Left lung (tissue), 10 donors: Measurements from ENCODE around the gene RBKS. TPM values are rescaled to one million over a fixed set of nuclear protein-coding genes. Genes with fewer than 3 reads are reported as not detected.

ENCODE experiments used
- ATAC-seq: fragments of 200-7000 bp; cut with Tn5 transposase; one replicate; pipeline ENCODE4 v1.9.1; 2020; ENCODE audit warnings: moderate library complexity
- DNase-seq, 4 donors: peaks; one replicate each; pipeline ENCODE4 v3.0.0-alpha.2; 2013 to 2020
- H3K27ac ChIP-seq, 2 donors: fragments of 200-600 bp; sonication (generic) in 1 of 2; one replicate each; pipeline versions ENCODE4 v1.5.0 to v1.8.0; 2020 to 2021
- H3K27me3 ChIP-seq, 2 donors: fragments of 200-600 bp; sonication (generic) in 1 of 2; one replicate each; pipeline versions ENCODE4 v1.5.0 to v1.8.0; 2020 to 2021
- H3K36me3 ChIP-seq, 2 donors: fragments of 200-600 bp; sonication (generic) in 1 of 2; one replicate each; pipeline versions ENCODE4 v1.5.0 to v1.8.0; 2020 to 2021
- H3K4me1 ChIP-seq, 2 donors: fragments of 200-600 bp; one replicate each; pipeline ENCODE4 v1.8.0; 2021
- H3K4me3 ChIP-seq, 2 donors: fragments of 200-600 bp; sonication (generic) in 1 of 2; one replicate each; pipeline versions ENCODE4 v1.5.0 to v1.8.0; 2020 to 2021; ENCODE audit warnings: mild to moderate bottlenecking in 1 of 2
- H3K9me3 ChIP-seq, 2 donors: fragments of 200-600 bp; sonication (generic) in 1 of 2; one replicate each; pipeline versions ENCODE4 v1.5.0 to v1.8.0; 2020 to 2021
- CTCF ChIP-seq, 2 donors: fragments of 200-600 bp; sonication (generic) in 1 of 2; IDR thresholded peaks; one replicate each; pipeline versions ENCODE4 v1.5.0 to v1.8.0; 2021; ENCODE audit warnings: antibody characterized with exemption in 2 of 2
- intact Hi-C, 2 donors: fragments of 100-400 bp; cut with DNase I; formaldehyde crosslinking; loops; one replicate each; pipeline versions ENCODE4 v1.11.2 to v1.14.2; 2022
- polyA plus RNA-seq, 6 donors: library from polyadenylated mRNA; unstranded; fragments of 120-200 nt; gene quantifications; one replicate each; pipeline ENCODE4 v1.2.1, GENCODE V29; 2013; ENCODE audit not compliant: insufficient read length in 6 of 6
- total RNA-seq, 2 donors: library from RNA; stranded (reverse); fragmentation: NEBNext Ultra II Directional; extraction: Animal tissue kit (Norgen Biotek cat#: 25700); gene quantifications; one replicate each; pipeline ENCODE4 v1.2.1, GENCODE V29; 2021
- donor health status: DM: no; HTN: yes; CAD: no.
- donor health status: DM: no; HTN: no; CAD: no.

The RBKS gene
- total and polyA plus RNA-seq, 8 donors: 2.0 to 4.0 (median 2.6) TPM

GRCh38 chr2:27906074-27906473 lies 15.9 kb upstream of the RBKS start:
- Histone ChIP-seq H3K27me3 (no peaks in the 10 kb centered on the region), H3K27ac (no peak overlapping the region), H3K4me3 (no peak overlapping the region), H3K9me3 (no peaks in the 10 kb centered on the region), H3K4me1 (peaks cover 0 to 5% of the 10 kb centered on the region in 2 donors), H3K36me3 (no peaks in the 10 kb centered on the region)
- ATAC-seq: no peak
- DNase-seq: no peak
- intact Hi-C loops: no loop called here
- no peak for TF ChIP-seq CTCF (IDR thresholded peaks at IDR 0.05)

GRCh38 chr2:27904405-27904665 lies 14.1 kb upstream of the RBKS start:
- peaks cover 0 to 6% of the 10 kb centered on the region in 2 donors for H3K4me1 ChIP-seq
- ATAC-seq (no peak), DNase-seq (no peak)
- H3K27ac ChIP-seq: no peak overlapping the region
- no peak overlapping the region for H3K4me3 ChIP-seq
- intact Hi-C loops: no loop called here
- no peaks in the 10 kb centered on the region for H3K27me3 ChIP-seq
- H3K36me3 ChIP-seq: peaks cover 0 to 6% of the 10 kb centered on the region in 2 donors
- H3K9me3 ChIP-seq: no peaks in the 10 kb centered on the region
- TF ChIP-seq CTCF (IDR thresholded peaks at IDR 0.05): no peak

GRCh38 chr2:27903649-27904404 lies 13.6 kb upstream of the RBKS start:
- no peak for TF ChIP-seq CTCF (IDR thresholded peaks at IDR 0.05)
- Histone ChIP-seq H3K27ac (no peak overlapping the region), H3K9me3 (no peaks in the 10 kb centered on the region), H3K27me3 (no peaks in the 10 kb centered on the region), H3K4me3 (no peak overlapping the region), H3K4me1 (peaks cover 0 to 6% of the 10 kb centered on the region in 2 donors), H3K36me3 (peaks cover 0 to 7% of the 10 kb centered on the region in 2 donors)
- ATAC-seq (peak; percentile 58), DNase-seq (no peak)
- intact Hi-C loops: no loop called here

GRCh38 chr2:27903018-27903417 lies 12.8 kb upstream of the RBKS start:
- DNase-seq: no peak
- H3K4me1 ChIP-seq: peaks cover 0 to 6% of the 10 kb centered on the region in 2 donors
- no peak overlapping the region for H3K4me3 ChIP-seq
- H3K36me3 ChIP-seq: peaks cover 0 to 7% of the 10 kb centered on the region in 2 donors
- no peak for ATAC-seq
- intact Hi-C loops: no loop called here
- no peak for TF ChIP-seq CTCF (IDR thresholded peaks at IDR 0.05)
- no peak overlapping the region for H3K27ac ChIP-seq
- no peaks in the 10 kb centered on the region for H3K27me3 ChIP-seq
- no peaks in the 10 kb centered on the region for H3K9me3 ChIP-seq

GRCh38 chr2:27902098-27902497 lies 11.9 kb upstream of the RBKS start:
- Histone ChIP-seq H3K4me3 (no peak overlapping the region), H3K36me3 (peaks cover 0 to 8% of the 10 kb centered on the region in 2 donors), H3K4me1 (peaks cover 0 to 6% of the 10 kb centered on the region in 2 donors), H3K27ac (no peak overlapping the region), H3K9me3 (no peaks in the 10 kb centered on the region), H3K27me3 (no peaks in the 10 kb centered on the region)
- ATAC-seq (no peak), DNase-seq (no peak)
- intact Hi-C loops: no loop called here
- no peak for TF ChIP-seq CTCF (IDR thresholded peaks at IDR 0.05)
